Thoracic aorta (tissue), 2 donors: ENCODE measurements around the gene HDAC6. TPM values are rescaled to one million over a fixed set of nuclear protein-coding genes. Genes with fewer than 3 reads are reported as not detected.
"Not testable (repeated sequence)": the region's sequence is repeated elsewhere in the genome, so short reads cannot be mapped to it uniquely, and the experiment has no call there.

Experiments
- ATAC-seq: fragments of 150-250 bp; one replicate; pipeline ENCODE4 v1.8.0; 2017; ENCODE audit warnings: low read depth; ENCODE audit not compliant: insufficient number of reproducible peaks, low FRiP score
- DNase-seq: peaks from one replicate; pipeline ENCODE4 v3.0.0-alpha.2; 2020; ENCODE audit warnings: low spot score
- H3K27ac ChIP-seq, 2 donors: fragments of 200-600 bp; sonication (generic); 1 replicate in 1 of 2; 2 replicates in 1 of 2; pipeline ENCODE4 v1.5.1; 2016; ENCODE audit warnings: mild to moderate bottlenecking in 2 of 2, moderate library complexity in 2 of 2
- H3K27me3 ChIP-seq: fragments of 200-600 bp; sonication (generic); replicated peaks from 2 replicates; pipeline ENCODE4 v1.6.0; 2016; ENCODE audit warnings: mild to moderate bottlenecking; ENCODE audit not compliant: insufficient read depth
- H3K36me3 ChIP-seq: fragments of 200-600 bp; sonication (generic); one replicate; pipeline ENCODE4 v1.5.1; 2016
- H3K4me1 ChIP-seq, 2 donors: fragments of 200-600 bp; sonication (generic); 1 replicate in 1 of 2; 2 replicates in 1 of 2; pipeline versions ENCODE4 v1.5.1 to v1.6.0; 2016; ENCODE audit warnings: low read depth in 2 of 2, mild to moderate bottlenecking in 1 of 2; ENCODE audit not compliant: control insufficient read depth in 1 of 2
- H3K4me3 ChIP-seq: fragments of 200-600 bp; sonication (generic); 2 replicates; pipeline ENCODE4 v1.5.1; 2016; ENCODE audit warnings: mild to moderate bottlenecking
- H3K9me3 ChIP-seq: fragments of 200-600 bp; sonication (generic); 2 replicates; pipeline ENCODE4 v1.5.1; 2016
- CTCF ChIP-seq: fragments of 200-600 bp; sonication (generic); IDR thresholded peaks from one replicate; pipeline ENCODE4 v1.5.1; 2019; ENCODE audit warnings: antibody characterized with exemption
- total RNA-seq, 2 donors: library from RNA; depleted of rRNA; stranded (reverse); fragments of >200 nt; gene quantifications; one replicate each; pipeline versions ENCODE4 v1.1.0 to v1.2.3, GENCODE V29; 2016

The HDAC6 gene
- total RNA-seq, 2 donors from 2014 or later, result 123 to 125 TPM

DNA sequence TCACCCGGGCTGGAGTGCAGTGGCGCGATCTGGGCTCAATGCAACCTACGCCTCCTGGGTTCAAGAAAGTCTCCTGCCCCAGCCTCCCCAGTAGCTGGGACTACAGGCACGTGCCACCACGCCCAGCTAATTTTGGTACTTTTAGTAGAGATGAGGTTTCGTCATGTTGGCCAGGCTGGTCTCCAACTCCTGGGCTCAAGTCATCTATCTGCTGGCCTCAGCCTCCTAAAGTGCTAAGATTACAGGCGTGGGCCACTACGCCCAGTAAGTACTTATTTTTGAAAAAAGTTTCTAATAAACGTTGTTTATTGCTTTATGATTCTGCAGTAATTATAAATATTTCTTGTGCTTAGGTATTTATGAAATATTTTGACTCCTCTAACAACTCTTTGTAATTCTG, 37.8 kb downstream of the HDAC6 start:
- Histone ChIP-seq H3K27me3 (no peaks in the 10 kb centered on the region), H3K27ac (no peak overlapping the region), H3K36me3 (no peaks in the 10 kb centered on the region), H3K4me3 (no peak overlapping the region), H3K9me3 (no peaks in the 10 kb centered on the region), H3K4me1 (peaks cover 0 to 5% of the 10 kb centered on the region in 2 donors)
- TF ChIP-seq CTCF, result no peak
- no peak for ATAC-seq
- no peak for DNase-seq

DNA sequence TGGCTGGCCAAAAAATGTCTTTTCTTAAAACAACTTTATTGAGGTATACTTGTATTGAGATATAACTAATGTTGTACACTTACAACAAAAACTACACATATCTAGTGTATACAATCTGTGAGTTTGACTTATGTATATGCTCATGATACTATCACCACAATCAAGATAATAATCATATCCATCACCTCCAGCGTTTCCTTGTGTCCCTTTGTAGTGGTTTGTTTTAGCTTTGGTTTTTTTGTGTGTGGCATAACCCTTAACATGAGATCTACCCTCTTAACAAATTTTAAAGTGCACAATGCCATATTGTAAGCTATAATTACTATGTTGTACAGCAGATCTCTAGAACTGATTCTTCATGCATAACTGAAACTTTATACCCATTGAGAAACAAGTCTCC, 47.0 kb downstream of the HDAC6 start:
- Histone ChIP-seq H3K9me3 (no peaks in the 10 kb centered on the region), H3K4me1 (no peaks in the 10 kb centered on the region), H3K27ac (no peak overlapping the region), H3K36me3 (no peaks in the 10 kb centered on the region), H3K4me3 (no peak overlapping the region), H3K27me3 (no peaks in the 10 kb centered on the region)
- TF ChIP-seq CTCF, result no peak
- no peak for ATAC-seq
- DNase-seq, result no peak

- no peak for DNase-seq
- Histone ChIP-seq H3K4me1 (no peaks in the 10 kb centered on the region), H3K9me3 (no peaks in the 10 kb centered on the region), H3K36me3 (no peaks in the 10 kb centered on the region), H3K4me3 (no peak overlapping the region), H3K27ac (no peak overlapping the region), H3K27me3 (no peaks in the 10 kb centered on the region)
- no peak for TF ChIP-seq CTCF
- ATAC-seq, result no peak
Measured at GRCh38 chrX:48852857-48853256, 51.0 kb downstream of the HDAC6 start.

- H3K27me3 ChIP-seq, ATAC-seq, DNase-seq: not testable (repeated sequence)
Measured at GRCh38 chrX:48853494-48853893, 51.6 kb downstream of the HDAC6 start.

DNA sequence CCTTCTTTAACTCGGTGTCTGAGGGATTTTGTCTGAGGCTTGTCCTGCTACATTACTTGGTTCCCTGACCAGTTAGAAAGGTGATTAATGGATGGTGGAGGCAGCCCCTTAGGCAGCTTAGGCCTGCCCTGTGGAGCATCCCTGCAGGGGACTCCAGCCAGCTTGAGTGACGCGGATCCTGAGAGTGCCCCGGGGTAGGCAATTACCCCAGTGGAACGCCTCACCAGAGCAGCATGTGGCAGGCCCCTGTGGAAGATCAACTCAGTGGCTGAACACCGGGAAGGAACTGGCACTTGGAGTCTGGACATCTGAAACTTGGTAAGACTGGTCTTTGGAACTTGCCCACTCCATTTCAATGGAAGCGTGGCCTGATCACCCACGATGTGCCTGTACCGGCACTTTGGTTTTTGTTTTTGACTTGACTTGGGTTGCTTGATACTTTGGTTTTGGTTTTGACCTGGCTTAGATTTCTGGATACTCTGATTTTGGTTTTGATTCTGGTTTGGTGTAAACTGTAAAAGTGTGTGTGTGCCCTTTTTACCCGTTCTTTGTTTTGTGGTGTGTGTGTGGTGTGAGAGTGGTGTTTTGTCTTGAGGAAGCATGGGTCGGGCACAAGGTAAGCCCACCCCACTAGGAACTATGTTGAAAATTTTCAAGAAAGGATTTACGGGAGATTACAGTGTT, 52.4 kb downstream of the HDAC6 start:
- not testable (repeated sequence) for DNase-seq, H3K27me3 ChIP-seq, H3K4me3 ChIP-seq, H3K27ac ChIP-seq, H3K4me1 ChIP-seq, H3K9me3 ChIP-seq, ATAC-seq, H3K36me3 ChIP-seq

More at GRCh38 chrX:48853494-48853893, 51.6 kb downstream of the HDAC6 start:
- not testable (repeated sequence) for H3K4me3 ChIP-seq, H3K9me3 ChIP-seq, H3K36me3 ChIP-seq, H3K27ac ChIP-seq, H3K4me1 ChIP-seq

DNA sequence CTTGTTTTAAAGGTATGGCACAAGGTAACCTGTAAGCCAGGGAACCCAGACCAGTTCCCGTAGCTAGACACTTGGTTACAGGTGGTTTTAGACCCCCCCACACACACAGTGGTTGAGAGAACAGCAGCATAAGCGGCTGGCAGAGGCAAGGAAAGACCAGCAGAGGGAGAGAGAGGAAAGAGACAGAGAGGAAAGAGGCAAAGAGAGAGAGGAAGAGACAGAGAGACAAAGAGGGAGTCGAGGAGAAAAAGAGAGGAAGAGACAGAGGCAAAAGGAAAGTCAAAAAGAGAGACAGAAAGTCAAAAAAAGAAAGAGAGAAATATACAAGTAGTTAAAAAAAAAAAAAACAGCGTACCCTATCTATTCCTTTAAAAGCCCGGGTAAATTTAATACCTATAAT, 53.0 kb downstream of the HDAC6 start:
- H3K4me3 ChIP-seq, result no peak overlapping the region
- H3K4me1 ChIP-seq, result no peaks in the 10 kb centered on the region
- ATAC-seq, result no peak
- no peaks in the 10 kb centered on the region for H3K9me3 ChIP-seq
- TF ChIP-seq CTCF, result no peak
- H3K36me3 ChIP-seq, result no peaks in the 10 kb centered on the region
- no peak for DNase-seq
- no peaks in the 10 kb centered on the region for H3K27me3 ChIP-seq
- H3K27ac ChIP-seq, result no peak overlapping the region
